Mammary microvascular endothelial cell (primary cell): ENCODE measurements around the gene CRYZL1. TPM values are rescaled to one million over a fixed set of nuclear protein-coding genes. Genes with fewer than 3 reads are reported as not detected.

Experiments used
- total RNA-seq: library from RNA; depleted of rRNA; stranded (reverse); fragments of >200 nt; gene quantifications from 2 replicates; pipeline ENCODE4 v1.2.3, GENCODE V29; 2015

The CRYZL1 gene
- total RNA-seq, result 17.8 and 23.1 TPM in 2 replicates

GRCh38 chr21:33641352-33642026 lies at the start of gene CRYZL1:
Gene CRYZL1 (minus strand): TSS chr21:33641741. CDS start chr21:33631551, 10,190 bp downstream.

GRCh38 chr21:33642027-33642895 lies 720 bp upstream of the CRYZL1 start, which contains the start of gene ITSN1:
Gene ITSN1 (plus strand): TSS chr21:33642501. CDS start chr21:33718829, 76,328 bp downstream.

GRCh38 chr21:33588485-33589335 lies 52.8 kb downstream of the CRYZL1 start, which contains the start of gene DONSON:
Gene DONSON (minus strand): TSS chr21:33588684. CDS start chr21:33588641, 43 bp downstream.

GRCh38 chr21:33542640-33543504 lies 98.7 kb downstream of the CRYZL1 start, which contains the start of gene SON:
Gene SON (plus strand): TSS chr21:33543038. CDS start chr21:33543093, 55 bp downstream.

GRCh38 chr21:33541756-33542639 lies 99.5 kb downstream of the CRYZL1 start, which contains the start of gene GART:
Gene GART (minus strand): TSS chr21:33542117. CDS start chr21:33539315, 2,802 bp downstream.

Other genes with a start within 250 kb of the CRYZL1 start
- 46.1 and 56.6 TPM in 2 replicates for gene IFNGR2, start 238.3 kb downstream of the CRYZL1 start, total RNA-seq
- gene TMEM50B, start 161.8 kb downstream of the CRYZL1 start, total RNA-seq, result 26.2 and 38.2 TPM in 2 replicates
- 0.64 and 2.8 TPM in 2 replicates for gene DNAJC28, start 150.0 kb downstream of the CRYZL1 start, total RNA-seq
- 109 and 151 TPM in 2 replicates for gene GART, start 99.6 kb downstream of the CRYZL1 start, total RNA-seq
- gene SON, start 98.7 kb downstream of the CRYZL1 start, total RNA-seq, result 174 and 307 TPM in 2 replicates
- 28.2 and 33.3 TPM in 2 replicates for gene DONSON, start 53.1 kb downstream of the CRYZL1 start, total RNA-seq
- 41.2 and 48.8 TPM in 2 replicates for gene ITSN1, start 760 bp upstream of the CRYZL1 start, total RNA-seq